Measurements from ENCODE around the gene GPR150. TPM values are rescaled to one million over a fixed set of nuclear protein-coding genes. Genes with fewer than 3 reads are reported as not detected.

GPR150 gene
- total and polyA plus RNA-seq, 2 experiments from 2014 or later = 0.10 to 0.21 TPM

DNA sequence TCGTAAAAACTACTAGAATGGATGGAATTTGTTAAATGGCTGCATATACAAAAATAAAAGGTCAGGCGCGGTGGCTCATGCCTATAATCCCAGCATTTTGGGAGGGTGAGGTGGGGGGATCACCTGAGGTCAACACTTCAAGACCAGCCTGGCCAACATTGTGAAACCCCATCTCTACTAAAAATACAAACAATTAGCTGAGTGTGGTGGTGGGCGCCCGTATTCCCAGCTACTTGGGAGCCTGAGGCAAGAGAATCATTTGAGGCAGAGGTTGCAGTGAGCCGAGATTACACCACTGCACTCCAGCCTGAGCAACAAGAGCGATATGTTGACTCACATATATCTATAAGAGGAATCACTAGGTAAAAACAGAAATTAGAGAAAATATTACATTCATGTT is 9.3 kb upstream of the GPR150 start:
- no peaks in the 10 kb centered on the region; the same call in 1 of the 2 replicates for H3K36me3 ChIP-seq (ENCODE audit: insufficient read depth)
- no peak overlapping the region for H2AFZ ChIP-seq
- Mint-ChIP-seq H3K4me1 (no peaks in the 10 kb centered on the region), H3K36me3 (ENCODE audit: low read depth) (peaks cover 12% of the 10 kb centered on the region), H3K27me3 (ENCODE audit: insufficient read depth, low read depth, poor library complexity) (peaks cover 2% of the 10 kb centered on the region), H3K4me3 (no peak overlapping the region), H3K27ac (no peak overlapping the region), H3K9me3 (peaks cover 15% of the 10 kb centered on the region; the same call in 2 of the 3 replicates)
- DNase-seq (ENCODE audit: low spot score) (no peak), ATAC-seq (no peak)
- no peaks in the 10 kb centered on the region for H3K27me3 ChIP-seq (ENCODE audit: insufficient read depth)
- H3K9me2 ChIP-seq (ENCODE audit: insufficient read depth) = no peaks in the 10 kb centered on the region
- no peak overlapping the region for H3K4me3 ChIP-seq
- no peaks in the 10 kb centered on the region for H3K4me1 ChIP-seq (ENCODE audit: insufficient read depth)
- H3K79me2 ChIP-seq (replicated peaks; ENCODE audit: insufficient read depth) = no peaks in the 10 kb centered on the region
- H3K4me2 ChIP-seq = no peak overlapping the region
- TF ChIP-seq POLR2AphosphoS5 (IDR thresholded peaks at IDR 0.05; ENCODE audit: low read depth) = no peak
- TF ChIP-seq JUNB (IDR thresholded peaks at IDR 0.05; ENCODE audit: unreplicated experiment) = no peak
- TF ChIP-seq, protein P1, sequence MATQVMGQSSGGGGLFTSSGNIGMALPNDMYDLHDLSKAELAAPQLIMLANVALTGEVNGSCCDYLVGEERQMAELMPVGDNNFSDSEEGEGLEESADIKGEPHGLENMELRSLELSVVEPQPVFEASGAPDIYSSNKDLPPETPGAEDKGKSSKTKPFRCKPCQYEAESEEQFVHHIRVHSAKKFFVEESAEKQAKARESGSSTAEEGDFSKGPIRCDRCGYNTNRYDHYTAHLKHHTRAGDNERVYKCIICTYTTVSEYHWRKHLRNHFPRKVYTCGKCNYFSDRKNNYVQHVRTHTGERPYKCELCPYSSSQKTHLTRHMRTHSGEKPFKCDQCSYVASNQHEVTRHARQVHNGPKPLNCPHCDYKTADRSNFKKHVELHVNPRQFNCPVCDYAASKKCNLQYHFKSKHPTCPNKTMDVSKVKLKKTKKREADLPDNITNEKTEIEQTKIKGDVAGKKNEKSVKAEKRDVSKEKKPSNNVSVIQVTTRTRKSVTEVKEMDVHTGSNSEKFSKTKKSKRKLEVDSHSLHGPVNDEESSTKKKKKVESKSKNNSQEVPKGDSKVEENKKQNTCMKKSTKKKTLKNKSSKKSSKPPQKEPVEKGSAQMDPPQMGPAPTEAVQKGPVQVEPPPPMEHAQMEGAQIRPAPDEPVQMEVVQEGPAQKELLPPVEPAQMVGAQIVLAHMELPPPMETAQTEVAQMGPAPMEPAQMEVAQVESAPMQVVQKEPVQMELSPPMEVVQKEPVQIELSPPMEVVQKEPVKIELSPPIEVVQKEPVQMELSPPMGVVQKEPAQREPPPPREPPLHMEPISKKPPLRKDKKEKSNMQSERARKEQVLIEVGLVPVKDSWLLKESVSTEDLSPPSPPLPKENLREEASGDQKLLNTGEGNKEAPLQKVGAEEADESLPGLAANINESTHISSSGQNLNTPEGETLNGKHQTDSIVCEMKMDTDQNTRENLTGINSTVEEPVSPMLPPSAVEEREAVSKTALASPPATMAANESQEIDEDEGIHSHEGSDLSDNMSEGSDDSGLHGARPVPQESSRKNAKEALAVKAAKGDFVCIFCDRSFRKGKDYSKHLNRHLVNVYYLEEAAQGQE (IDR thresholded peaks at IDR 0.05; ENCODE audit: unreplicated experiment) = no peak
- TF ChIP-seq, protein P2, sequence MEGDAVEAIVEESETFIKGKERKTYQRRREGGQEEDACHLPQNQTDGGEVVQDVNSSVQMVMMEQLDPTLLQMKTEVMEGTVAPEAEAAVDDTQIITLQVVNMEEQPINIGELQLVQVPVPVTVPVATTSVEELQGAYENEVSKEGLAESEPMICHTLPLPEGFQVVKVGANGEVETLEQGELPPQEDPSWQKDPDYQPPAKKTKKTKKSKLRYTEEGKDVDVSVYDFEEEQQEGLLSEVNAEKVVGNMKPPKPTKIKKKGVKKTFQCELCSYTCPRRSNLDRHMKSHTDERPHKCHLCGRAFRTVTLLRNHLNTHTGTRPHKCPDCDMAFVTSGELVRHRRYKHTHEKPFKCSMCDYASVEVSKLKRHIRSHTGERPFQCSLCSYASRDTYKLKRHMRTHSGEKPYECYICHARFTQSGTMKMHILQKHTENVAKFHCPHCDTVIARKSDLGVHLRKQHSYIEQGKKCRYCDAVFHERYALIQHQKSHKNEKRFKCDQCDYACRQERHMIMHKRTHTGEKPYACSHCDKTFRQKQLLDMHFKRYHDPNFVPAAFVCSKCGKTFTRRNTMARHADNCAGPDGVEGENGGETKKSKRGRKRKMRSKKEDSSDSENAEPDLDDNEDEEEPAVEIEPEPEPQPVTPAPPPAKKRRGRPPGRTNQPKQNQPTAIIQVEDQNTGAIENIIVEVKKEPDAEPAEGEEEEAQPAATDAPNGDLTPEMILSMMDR (conservative IDR thresholded peaks at IDR 0.05; ENCODE audit: low read depth in 2 of 2) = no peak
- no peak for TF ChIP-seq EZH2phosphoT487 (IDR thresholded peaks at IDR 0.05; ENCODE audit: unreplicated experiment)
- TF ChIP-seq ZNF114 (CRISPR knock-in tag; IDR thresholded peaks at IDR 0.05) = no peak
- no peak for TF ChIP-seq EZH2 (IDR thresholded peaks at IDR 0.05; ENCODE audit: low read depth, unreplicated experiment)
- no peak for TF ChIP-seq STAT1 (IDR thresholded peaks at IDR 0.05; ENCODE audit: unreplicated experiment)
- no peak for TF ChIP-seq CREB1 (CRISPR knock-in tag; IDR thresholded peaks at IDR 0.05; ENCODE audit: low read depth)
- TF ChIP-seq, protein P3, sequence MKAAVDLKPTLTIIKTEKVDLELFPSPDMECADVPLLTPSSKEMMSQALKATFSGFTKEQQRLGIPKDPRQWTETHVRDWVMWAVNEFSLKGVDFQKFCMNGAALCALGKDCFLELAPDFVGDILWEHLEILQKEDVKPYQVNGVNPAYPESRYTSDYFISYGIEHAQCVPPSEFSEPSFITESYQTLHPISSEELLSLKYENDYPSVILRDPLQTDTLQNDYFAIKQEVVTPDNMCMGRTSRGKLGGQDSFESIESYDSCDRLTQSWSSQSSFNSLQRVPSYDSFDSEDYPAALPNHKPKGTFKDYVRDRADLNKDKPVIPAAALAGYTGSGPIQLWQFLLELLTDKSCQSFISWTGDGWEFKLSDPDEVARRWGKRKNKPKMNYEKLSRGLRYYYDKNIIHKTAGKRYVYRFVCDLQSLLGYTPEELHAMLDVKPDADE (IDR thresholded peaks at IDR 0.05) = no peak
- TF ChIP-seq, protein P4, sequence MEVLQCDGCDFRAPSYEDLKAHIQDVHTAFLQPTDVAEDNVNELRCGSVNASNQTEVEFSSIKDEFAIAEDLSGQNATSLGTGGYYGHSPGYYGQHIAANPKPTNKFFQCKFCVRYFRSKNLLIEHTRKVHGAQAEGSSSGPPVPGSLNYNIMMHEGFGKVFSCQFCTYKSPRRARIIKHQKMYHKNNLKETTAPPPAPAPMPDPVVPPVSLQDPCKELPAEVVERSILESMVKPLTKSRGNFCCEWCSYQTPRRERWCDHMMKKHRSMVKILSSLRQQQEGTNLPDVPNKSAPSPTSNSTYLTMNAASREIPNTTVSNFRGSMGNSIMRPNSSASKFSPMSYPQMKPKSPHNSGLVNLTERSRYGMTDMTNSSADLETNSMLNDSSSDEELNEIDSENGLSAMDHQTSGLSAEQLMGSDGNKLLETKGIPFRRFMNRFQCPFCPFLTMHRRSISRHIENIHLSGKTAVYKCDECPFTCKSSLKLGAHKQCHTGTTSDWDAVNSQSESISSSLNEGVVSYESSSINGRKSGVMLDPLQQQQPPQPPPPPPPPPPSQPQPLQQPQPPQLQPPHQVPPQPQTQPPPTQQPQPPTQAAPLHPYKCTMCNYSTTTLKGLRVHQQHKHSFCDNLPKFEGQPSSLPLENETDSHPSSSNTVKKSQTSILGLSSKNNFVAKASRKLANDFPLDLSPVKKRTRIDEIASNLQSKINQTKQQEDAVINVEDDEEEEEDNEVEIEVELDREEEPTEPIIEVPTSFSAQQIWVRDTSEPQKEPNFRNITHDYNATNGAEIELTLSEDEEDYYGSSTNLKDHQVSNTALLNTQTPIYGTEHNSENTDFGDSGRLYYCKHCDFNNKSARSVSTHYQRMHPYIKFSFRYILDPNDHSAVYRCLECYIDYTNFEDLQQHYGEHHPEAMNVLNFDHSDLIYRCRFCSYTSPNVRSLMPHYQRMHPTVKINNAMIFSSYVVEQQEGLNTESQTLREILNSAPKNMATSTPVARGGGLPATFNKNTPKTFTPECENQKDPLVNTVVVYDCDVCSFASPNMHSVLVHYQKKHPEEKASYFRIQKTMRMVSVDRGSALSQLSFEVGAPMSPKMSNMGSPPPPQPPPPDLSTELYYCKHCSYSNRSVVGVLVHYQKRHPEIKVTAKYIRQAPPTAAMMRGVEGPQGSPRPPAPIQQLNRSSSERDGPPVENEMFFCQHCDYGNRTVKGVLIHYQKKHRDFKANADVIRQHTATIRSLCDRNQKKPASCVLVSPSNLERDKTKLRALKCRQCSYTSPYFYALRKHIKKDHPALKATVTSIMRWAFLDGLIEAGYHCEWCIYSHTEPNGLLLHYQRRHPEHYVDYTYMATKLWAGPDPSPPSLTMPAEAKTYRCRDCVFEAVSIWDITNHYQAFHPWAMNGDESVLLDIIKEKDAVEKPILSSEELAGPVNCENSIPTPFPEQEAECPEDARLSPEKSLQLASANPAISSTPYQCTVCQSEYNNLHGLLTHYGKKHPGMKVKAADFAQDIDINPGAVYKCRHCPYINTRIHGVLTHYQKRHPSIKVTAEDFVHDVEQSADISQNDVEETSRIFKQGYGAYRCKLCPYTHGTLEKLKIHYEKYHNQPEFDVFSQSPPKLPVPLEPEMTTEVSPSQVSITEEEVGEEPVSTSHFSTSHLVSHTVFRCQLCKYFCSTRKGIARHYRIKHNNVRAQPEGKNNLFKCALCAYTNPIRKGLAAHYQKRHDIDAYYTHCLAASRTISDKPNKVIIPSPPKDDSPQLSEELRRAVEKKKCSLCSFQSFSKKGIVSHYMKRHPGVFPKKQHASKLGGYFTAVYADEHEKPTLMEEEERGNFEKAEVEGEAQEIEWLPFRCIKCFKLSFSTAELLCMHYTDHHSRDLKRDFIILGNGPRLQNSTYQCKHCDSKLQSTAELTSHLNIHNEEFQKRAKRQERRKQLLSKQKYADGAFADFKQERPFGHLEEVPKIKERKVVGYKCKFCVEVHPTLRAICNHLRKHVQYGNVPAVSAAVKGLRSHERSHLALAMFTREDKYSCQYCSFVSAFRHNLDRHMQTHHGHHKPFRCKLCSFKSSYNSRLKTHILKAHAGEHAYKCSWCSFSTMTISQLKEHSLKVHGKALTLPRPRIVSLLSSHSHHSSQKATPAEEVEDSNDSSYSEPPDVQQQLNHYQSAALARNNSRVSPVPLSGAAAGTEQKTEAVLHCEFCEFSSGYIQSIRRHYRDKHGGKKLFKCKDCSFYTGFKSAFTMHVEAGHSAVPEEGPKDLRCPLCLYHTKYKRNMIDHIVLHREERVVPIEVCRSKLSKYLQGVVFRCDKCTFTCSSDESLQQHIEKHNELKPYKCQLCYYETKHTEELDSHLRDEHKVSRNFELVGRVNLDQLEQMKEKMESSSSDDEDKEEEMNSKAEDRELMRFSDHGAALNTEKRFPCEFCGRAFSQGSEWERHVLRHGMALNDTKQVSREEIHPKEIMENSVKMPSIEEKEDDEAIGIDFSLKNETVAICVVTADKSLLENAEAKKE (CRISPR knock-in tag; IDR thresholded peaks at IDR 0.05) = no peak
- no peak for TF ChIP-seq NANOG (IDR thresholded peaks at IDR 0.05; ENCODE audit: borderline replicate concordance)
- no peak for TF ChIP-seq ZNF331 (CRISPR knock-in tag; IDR thresholded peaks at IDR 0.05; ENCODE audit: low read depth)
- H3K27ac ChIP-seq (ENCODE audit: low read depth) = no peak overlapping the region
- H3F3A ChIP-seq (replicated peaks; ENCODE audit: low read depth) = no peaks in the 10 kb centered on the region
- H4K20me1 ChIP-seq (replicated peaks; ENCODE audit: insufficient read depth) = no peaks in the 10 kb centered on the region
